SU-DHL-6 (cell line): ENCODE measurements around the gene WNT4.

ENCODE experiments used
- H2AFZ ChIP-seq: fragments of 200-600 bp; sonication (generic); 2 replicates; pipeline ENCODE4 v1.6.1; 2014; ENCODE audit warnings: low read depth, mild to moderate bottlenecking, moderate library complexity, mixed read lengths, antibody characterized with exemption, low read length; ENCODE audit not compliant: severe bottlenecking
- H3F3A ChIP-seq: fragments of 200-600 bp; shearing (Covaris generic); 2 replicates; pipeline ENCODE4 v1.6.0; 2016; ENCODE audit warnings: antibody characterized with exemption, mild to moderate bottlenecking; ENCODE audit not compliant: insufficient read depth
- H3K27ac ChIP-seq: fragments of 200-600 bp; sonication (generic); 2 replicates; pipeline ENCODE4 v1.5.1; 2016; ENCODE audit warnings: low read depth, mild to moderate bottlenecking, low read length, moderate library complexity, mixed read lengths
- H3K27me3 ChIP-seq: fragments of 200-600 bp; sonication (generic), shearing (Covaris generic); 2 replicates; pipeline ENCODE4 v1.6.0; 2014; ENCODE audit warnings: mild to moderate bottlenecking, low read length
- H3K36me3 ChIP-seq: fragments of 200-600 bp; sonication (generic); 2 replicates; pipeline ENCODE4 v1.6.1; 2014; ENCODE audit warnings: mild to moderate bottlenecking, low read length, mixed read lengths
- H3K4me2 ChIP-seq: fragments of 300-600, 200-600 bp; shearing (Covaris generic), sonication (generic); 2 replicates; pipeline ENCODE4 v1.6.0; 2014; ENCODE audit warnings: low read length, low read depth, mild to moderate bottlenecking; ENCODE audit not compliant: poor library complexity, severe bottlenecking
- H3K4me3 ChIP-seq: fragments of 200-600 bp; sonication (generic); 2 replicates; pipeline ENCODE4 v1.5.1; 2014; ENCODE audit warnings: antibody characterized with exemption, low read length, mild to moderate bottlenecking, mixed read lengths; ENCODE audit not compliant: insufficient read depth, poor library complexity, severe bottlenecking
- H3K79me2 ChIP-seq: fragments of 200-600 bp; sonication (generic); 2 replicates; pipeline ENCODE4 v1.6.1; 2014; ENCODE audit warnings: mild to moderate bottlenecking, low read length, moderate library complexity; ENCODE audit not compliant: insufficient read depth
- H3K9ac ChIP-seq: fragments of 200-600 bp; sonication (generic); 2 replicates; pipeline ENCODE4 v1.7.0; 2014; ENCODE audit warnings: mild to moderate bottlenecking, low read length
- H3K9me2 ChIP-seq: fragments of 200-600 bp; sonication (generic); replicated peaks from 2 replicates; pipeline ENCODE4 v1.6.1; 2014; ENCODE audit warnings: low read length; ENCODE audit not compliant: insufficient read depth
- H3K9me3 ChIP-seq: fragments of 200-600 bp; sonication (generic); 2 replicates; pipeline ENCODE4 v1.6.1; 2014; ENCODE audit warnings: low read length, mixed read lengths; ENCODE audit not compliant: insufficient read depth
- H4K20me1 ChIP-seq: fragments of 200-600 bp; sonication (generic); 2 replicates; pipeline ENCODE4 v1.6.1; 2014; ENCODE audit warnings: low read depth, mild to moderate bottlenecking, antibody characterized with exemption, low read length, moderate library complexity, mixed read lengths
- EZH2phosphoT487 ChIP-seq: fragments of 200-600 bp; sonication (generic), shearing (Covaris generic); conservative IDR thresholded peaks from 2 replicates; pipeline ENCODE4 v1.6.1; 2018; ENCODE audit warnings: mild to moderate bottlenecking, antibody characterized with exemption, low read length, moderate library complexity, mixed read lengths
- TF ChIP-seq, protein P1 (sequence below): fragments of 200-600 bp; sonication (generic); IDR thresholded peaks from one replicate; pipeline ENCODE4 v1.5.1; 2017; ENCODE audit warnings: antibody characterized with exemption, mild to moderate bottlenecking, low read length, moderate library complexity; ENCODE audit not compliant: insufficient read depth, poor library complexity, severe bottlenecking

Gene WNT4

DNA sequence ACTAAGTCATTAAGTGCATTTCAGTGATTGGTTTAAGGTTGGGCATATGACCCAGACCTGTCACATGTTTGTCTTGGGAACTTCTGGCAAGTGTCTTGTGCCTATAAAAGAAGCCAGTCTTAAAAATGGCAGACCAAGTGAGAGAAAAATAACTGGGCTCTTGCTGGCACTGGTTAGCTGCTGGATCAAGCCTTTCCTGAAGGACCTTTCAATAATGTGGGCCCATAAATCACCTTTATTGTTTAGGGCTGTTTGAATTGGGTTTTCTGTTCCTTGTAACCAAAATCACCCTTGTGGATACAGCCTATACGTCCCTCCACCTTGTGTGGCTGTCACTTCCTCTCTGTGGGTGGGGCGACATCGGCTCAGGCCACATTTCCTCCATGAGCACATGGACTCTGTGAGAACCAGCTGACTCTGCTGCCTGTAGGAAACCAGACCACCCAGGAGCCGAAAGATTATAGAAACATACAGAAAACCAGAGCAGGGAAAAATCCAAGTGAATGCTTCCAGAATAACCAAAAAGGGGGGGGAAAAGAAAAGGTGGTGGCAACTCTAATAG lies 25.6 kb upstream of the WNT4 start:
- H3F3A ChIP-seq, result no peaks in the 10 kb centered on the region
- no peak overlapping the region for H3K4me3 ChIP-seq
- no peaks in the 10 kb centered on the region for H3K9me3 ChIP-seq
- no peak for TF ChIP-seq EZH2phosphoT487
- TF ChIP-seq, protein P1, sequence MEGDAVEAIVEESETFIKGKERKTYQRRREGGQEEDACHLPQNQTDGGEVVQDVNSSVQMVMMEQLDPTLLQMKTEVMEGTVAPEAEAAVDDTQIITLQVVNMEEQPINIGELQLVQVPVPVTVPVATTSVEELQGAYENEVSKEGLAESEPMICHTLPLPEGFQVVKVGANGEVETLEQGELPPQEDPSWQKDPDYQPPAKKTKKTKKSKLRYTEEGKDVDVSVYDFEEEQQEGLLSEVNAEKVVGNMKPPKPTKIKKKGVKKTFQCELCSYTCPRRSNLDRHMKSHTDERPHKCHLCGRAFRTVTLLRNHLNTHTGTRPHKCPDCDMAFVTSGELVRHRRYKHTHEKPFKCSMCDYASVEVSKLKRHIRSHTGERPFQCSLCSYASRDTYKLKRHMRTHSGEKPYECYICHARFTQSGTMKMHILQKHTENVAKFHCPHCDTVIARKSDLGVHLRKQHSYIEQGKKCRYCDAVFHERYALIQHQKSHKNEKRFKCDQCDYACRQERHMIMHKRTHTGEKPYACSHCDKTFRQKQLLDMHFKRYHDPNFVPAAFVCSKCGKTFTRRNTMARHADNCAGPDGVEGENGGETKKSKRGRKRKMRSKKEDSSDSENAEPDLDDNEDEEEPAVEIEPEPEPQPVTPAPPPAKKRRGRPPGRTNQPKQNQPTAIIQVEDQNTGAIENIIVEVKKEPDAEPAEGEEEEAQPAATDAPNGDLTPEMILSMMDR, result no peak
- no peak overlapping the region for H3K4me2 ChIP-seq
- no peak overlapping the region for H2AFZ ChIP-seq
- no peak overlapping the region for H3K27ac ChIP-seq
- H4K20me1 ChIP-seq, result no peaks in the 10 kb centered on the region
- no peaks in the 10 kb centered on the region for H3K9me2 ChIP-seq
- H3K27me3 ChIP-seq, result no peaks in the 10 kb centered on the region
- no peak overlapping the region for H3K9ac ChIP-seq
- no peaks in the 10 kb centered on the region for H3K79me2 ChIP-seq
- no peaks in the 10 kb centered on the region for H3K36me3 ChIP-seq

DNA sequence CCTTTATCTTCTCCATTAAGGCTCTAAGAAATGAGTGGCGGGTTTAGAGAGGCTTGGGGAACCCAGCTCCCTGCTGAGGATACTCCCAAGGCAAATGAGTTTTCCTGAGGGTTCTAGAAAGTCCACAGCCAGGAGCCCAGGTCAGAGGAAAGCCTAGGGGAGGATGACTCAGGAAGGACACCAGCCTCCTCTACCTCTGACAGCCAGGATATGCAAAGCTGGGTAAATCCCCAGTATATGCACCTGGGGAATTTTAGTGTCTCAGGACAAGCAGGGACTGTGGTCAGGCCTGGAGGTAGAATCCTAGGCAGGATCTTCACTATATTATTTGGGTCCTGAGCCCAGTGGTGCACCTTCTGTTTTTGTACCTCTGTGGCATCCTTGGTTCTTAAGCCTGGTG lies 23.5 kb upstream of the WNT4 start:
- no peaks in the 10 kb centered on the region for H3K9me3 ChIP-seq

DNA sequence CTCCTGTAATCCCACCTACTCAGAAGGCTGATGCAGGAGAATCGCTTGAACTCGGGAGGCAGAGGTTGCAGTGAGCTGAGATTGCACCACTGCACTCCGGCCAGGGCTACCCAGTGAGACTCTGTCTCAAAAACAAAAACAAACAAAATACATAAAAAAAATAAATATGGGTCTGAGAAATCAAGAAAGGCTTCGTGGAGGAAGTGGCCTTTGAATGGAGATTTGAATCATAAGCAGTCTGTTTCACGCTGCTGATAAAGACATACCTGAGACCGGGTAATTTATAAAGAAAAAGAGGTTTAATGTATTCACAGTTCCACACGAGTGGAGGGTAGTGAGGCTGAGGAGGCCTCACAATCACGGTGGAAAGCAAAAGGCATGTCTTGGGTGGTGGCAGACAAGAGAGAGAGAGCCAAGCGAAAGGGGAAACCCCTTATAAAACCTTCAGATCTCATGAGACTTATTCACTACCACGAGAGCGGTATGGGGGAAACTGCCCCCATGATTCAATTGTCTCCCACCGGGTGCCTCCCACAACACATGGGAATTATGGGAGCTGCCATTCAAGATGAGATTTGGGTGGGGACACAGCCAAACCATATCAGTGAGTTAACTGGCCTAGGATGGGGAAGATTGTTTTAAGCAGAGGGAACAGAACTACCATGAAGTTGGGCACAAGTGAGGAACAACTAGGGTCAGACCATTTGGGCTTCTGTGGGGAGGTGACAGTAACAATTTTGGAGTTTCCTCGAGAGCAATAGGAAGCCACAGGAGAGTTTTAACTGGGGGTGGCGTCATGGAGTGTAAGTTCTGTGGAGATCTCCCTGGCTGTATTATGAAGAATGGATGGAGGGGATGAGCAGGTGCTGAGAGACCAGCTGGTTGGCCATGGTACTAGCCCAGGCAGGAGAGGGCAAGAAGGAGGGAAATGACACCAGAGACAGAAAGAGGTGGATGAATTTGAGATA lies 22.2 kb upstream of the WNT4 start:
- H4K20me1 ChIP-seq, result no peaks in the 10 kb centered on the region
- no peaks in the 10 kb centered on the region for H3F3A ChIP-seq
- H3K4me2 ChIP-seq, result no peak overlapping the region
- H3K36me3 ChIP-seq, result no peaks in the 10 kb centered on the region
- no peaks in the 10 kb centered on the region for H3K79me2 ChIP-seq
- no peak overlapping the region for H2AFZ ChIP-seq
- H3K9me3 ChIP-seq, result no peaks in the 10 kb centered on the region
- H3K4me3 ChIP-seq, result no peak overlapping the region
- no peak overlapping the region for H3K27ac ChIP-seq
- H3K9ac ChIP-seq, result no peak overlapping the region
- H3K27me3 ChIP-seq, result no peaks in the 10 kb centered on the region
- H3K9me2 ChIP-seq, result no peaks in the 10 kb centered on the region
- TF ChIP-seq EZH2phosphoT487, result no peak
- TF ChIP-seq, protein P1, result no peak

More for the DNA sequence above, 23.5 kb upstream of the WNT4 start:
- TF ChIP-seq, protein P1, result no peak
- H3K79me2 ChIP-seq, result no peaks in the 10 kb centered on the region
- H3K27me3 ChIP-seq, result no peaks in the 10 kb centered on the region
- no peak overlapping the region for H3K9ac ChIP-seq
- H3K36me3 ChIP-seq, result no peaks in the 10 kb centered on the region
- no peak overlapping the region for H3K27ac ChIP-seq
- no peak overlapping the region for H3K4me2 ChIP-seq
- H3K4me3 ChIP-seq, result no peak overlapping the region
- no peaks in the 10 kb centered on the region for H4K20me1 ChIP-seq
- H2AFZ ChIP-seq, result no peak overlapping the region
- no peaks in the 10 kb centered on the region for H3F3A ChIP-seq
- no peaks in the 10 kb centered on the region for H3K9me2 ChIP-seq
